ENCODE results near the gene UBQLN3.

DNA sequence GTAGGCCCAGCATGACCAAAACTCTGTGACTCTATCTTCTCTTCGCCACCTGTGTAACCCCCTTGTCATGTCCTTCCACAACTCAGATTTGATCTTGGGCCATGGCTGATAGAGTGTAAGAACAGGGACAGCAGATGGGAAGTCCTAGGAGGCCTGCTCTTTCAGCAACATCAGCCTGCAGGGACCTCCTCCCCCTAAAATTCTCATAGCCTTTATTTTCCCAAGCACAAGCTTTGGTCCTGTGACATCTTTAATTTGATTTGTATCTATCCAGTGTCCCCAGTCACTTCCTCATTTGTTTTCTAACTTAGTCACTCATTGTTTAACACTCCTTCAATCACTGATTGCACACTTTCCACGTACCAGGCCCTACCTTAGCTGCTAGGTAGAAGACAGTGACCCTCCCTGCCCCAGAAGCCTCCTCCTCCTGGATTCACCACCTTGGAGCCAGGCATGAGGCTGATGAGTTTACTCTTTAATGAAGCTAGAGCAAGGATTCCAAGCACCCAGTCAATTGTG is 5.3 kb downstream of the UBQLN3 start:
- no peak for TF ChIP-seq POLR2A (IDR thresholded peaks at IDR 0.05; ENCODE audit: low read length)
- no peak for TF ChIP-seq GATA1 (IDR thresholded peaks at IDR 0.05; ENCODE audit: low read depth, low read length)
